IMR-90 (cell line): Measurements from ENCODE around the gene TRIO.

ENCODE experiments used
- MXI1 ChIP-seq: IDR thresholded peaks from 2 replicates; pipeline ENCODE4 v1.6.1; 2012; ENCODE audit warnings: low read depth, mild to moderate bottlenecking, low read length, moderate library complexity, borderline replicate concordance
- POLR2A ChIP-seq: IDR thresholded peaks from 2 replicates; pipeline ENCODE4 v1.6.1; 2012; ENCODE audit warnings: mild to moderate bottlenecking, low read depth, low read length
- RCOR1 ChIP-seq: IDR thresholded peaks from 2 replicates; pipeline ENCODE4 v1.6.1; 2012; ENCODE audit warnings: mild to moderate bottlenecking, low read length, improper control_type of control experiment; ENCODE audit not compliant: insufficient replicate concordance
- SMC3 ChIP-seq: fragments of 150-350 bp; IDR thresholded peaks from 2 replicates; pipeline ENCODE4 v1.6.1; 2016; ENCODE audit warnings: low read depth, mild to moderate bottlenecking, antibody characterized with exemption, low read length, moderate library complexity
- TF ChIP-seq, protein P1 (sequence below): conservative IDR thresholded peaks from 2 replicates; pipeline ENCODE4 v1.5.1; 2012; ENCODE audit warnings: mild to moderate bottlenecking, low read depth, low read length, improper control_type of control experiment
- TF ChIP-seq, protein P2 (sequence below): fragments of 150-350 bp; IDR thresholded peaks from 2 replicates; pipeline ENCODE4 v1.6.1; 2017; ENCODE audit warnings: mild to moderate bottlenecking, antibody characterized with exemption, low read length, low read depth

GRCh38 chr5:14465776-14466175 is 322.6 kb downstream of the TRIO start:
- TF ChIP-seq RCOR1 = no peak
- TF ChIP-seq, protein P1, sequence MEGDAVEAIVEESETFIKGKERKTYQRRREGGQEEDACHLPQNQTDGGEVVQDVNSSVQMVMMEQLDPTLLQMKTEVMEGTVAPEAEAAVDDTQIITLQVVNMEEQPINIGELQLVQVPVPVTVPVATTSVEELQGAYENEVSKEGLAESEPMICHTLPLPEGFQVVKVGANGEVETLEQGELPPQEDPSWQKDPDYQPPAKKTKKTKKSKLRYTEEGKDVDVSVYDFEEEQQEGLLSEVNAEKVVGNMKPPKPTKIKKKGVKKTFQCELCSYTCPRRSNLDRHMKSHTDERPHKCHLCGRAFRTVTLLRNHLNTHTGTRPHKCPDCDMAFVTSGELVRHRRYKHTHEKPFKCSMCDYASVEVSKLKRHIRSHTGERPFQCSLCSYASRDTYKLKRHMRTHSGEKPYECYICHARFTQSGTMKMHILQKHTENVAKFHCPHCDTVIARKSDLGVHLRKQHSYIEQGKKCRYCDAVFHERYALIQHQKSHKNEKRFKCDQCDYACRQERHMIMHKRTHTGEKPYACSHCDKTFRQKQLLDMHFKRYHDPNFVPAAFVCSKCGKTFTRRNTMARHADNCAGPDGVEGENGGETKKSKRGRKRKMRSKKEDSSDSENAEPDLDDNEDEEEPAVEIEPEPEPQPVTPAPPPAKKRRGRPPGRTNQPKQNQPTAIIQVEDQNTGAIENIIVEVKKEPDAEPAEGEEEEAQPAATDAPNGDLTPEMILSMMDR = no peak
- no peak for TF ChIP-seq SMC3
- no peak for TF ChIP-seq POLR2A
- TF ChIP-seq, protein P2, sequence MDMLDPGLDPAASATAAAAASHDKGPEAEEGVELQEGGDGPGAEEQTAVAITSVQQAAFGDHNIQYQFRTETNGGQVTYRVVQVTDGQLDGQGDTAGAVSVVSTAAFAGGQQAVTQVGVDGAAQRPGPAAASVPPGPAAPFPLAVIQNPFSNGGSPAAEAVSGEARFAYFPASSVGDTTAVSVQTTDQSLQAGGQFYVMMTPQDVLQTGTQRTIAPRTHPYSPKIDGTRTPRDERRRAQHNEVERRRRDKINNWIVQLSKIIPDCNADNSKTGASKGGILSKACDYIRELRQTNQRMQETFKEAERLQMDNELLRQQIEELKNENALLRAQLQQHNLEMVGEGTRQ = no peak
- TF ChIP-seq MXI1 = no peak
